Measurements from ENCODE around the gene TACR2. TPM values are rescaled to one million over a fixed set of nuclear protein-coding genes. Genes with fewer than 3 reads are reported as not detected.
A peak's percentile ranks its signal among the peaks of the same experiment; 100 is the strongest.

TACR2 gene
- total RNA-seq, 2 experiments from 2014 or later = not detected

- no peaks in the 10 kb centered on the region for H3K9me3 ChIP-seq (ENCODE audit: control insufficient read depth in 1 of 2, insufficient read depth in 1 of 2, low read length in 2 of 2)
- CTCF ChIA-PET = interaction anchor here (1.4 kb wide), 1 partner anchor 12 kb away, joined by 3 read pairs; no protein-coding TSS in a partner anchor
- peaks cover 28% of the 10 kb centered on the region for H3K4me1 Mint-ChIP-seq (ENCODE audit: low read depth)
- H3K36me3 Mint-ChIP-seq (ENCODE audit: low read depth) = peaks cover 92% of the 10 kb centered on the region
- H3K4me1 ChIP-seq (ENCODE audit: insufficient read depth, low read length) = peaks cover 4% of the 10 kb centered on the region
- POLR2A ChIA-PET = no interaction called here
- no peaks in the 10 kb centered on the region for H3K27me3 ChIP-seq (ENCODE audit: control insufficient read depth in 1 of 2, insufficient read depth in 2 of 2, low read length in 2 of 2)
- intact Hi-C loops (cut with DNase I, micrococcal nuclease) = no loop called here
- ATAC-seq (ENCODE audit: poor library complexity) = no peak
- H3K4me3 Mint-ChIP-seq = no peak overlapping the region
- H3K27me3 Mint-ChIP-seq = no peaks in the 10 kb centered on the region
- no peak overlapping the region for H3K4me3 ChIP-seq (ENCODE audit: low read length)
- no peak for TF ChIP-seq CTCF (IDR thresholded peaks at IDR 0.05)
- H3K27ac ChIP-seq (ENCODE audit: low read depth in 1 of 2, low read length in 2 of 2) = no peak overlapping the region
- H3K27ac Mint-ChIP-seq = no peak overlapping the region
- no peak for DNase-seq
- no peaks in the 10 kb centered on the region for H3K9me3 Mint-ChIP-seq
- peaks cover 94% of the 10 kb centered on the region for H3K36me3 ChIP-seq (ENCODE audit: insufficient read depth, low read length)
Measured at GRCh38 chr10:69376662-69377061, 40.1 kb downstream of the TACR2 start.

- no peaks in the 10 kb centered on the region for H3K27me3 Mint-ChIP-seq
- DNase-seq (no peak), ATAC-seq (ENCODE audit: poor library complexity) (no peak)
- intact Hi-C loops (cut with DNase I, micrococcal nuclease) = no loop called here
- CTCF ChIA-PET = no interaction called here
- H3K36me3 Mint-ChIP-seq (ENCODE audit: low read depth) = peaks cover 97% of the 10 kb centered on the region
- Histone ChIP-seq H3K36me3 (ENCODE audit: insufficient read depth, low read length) (peaks cover 96% of the 10 kb centered on the region), H3K27ac (ENCODE audit: low read depth in 1 of 2, low read length in 2 of 2) (peak overlapping the region in 1 of 2 donors; percentile 19), H3K27me3 (ENCODE audit: control insufficient read depth in 1 of 2, insufficient read depth in 2 of 2, low read length in 2 of 2) (no peaks in the 10 kb centered on the region), H3K4me1 (ENCODE audit: insufficient read depth, low read length) (peaks cover 4% of the 10 kb centered on the region), H3K9me3 (ENCODE audit: control insufficient read depth in 1 of 2, insufficient read depth in 1 of 2, low read length in 2 of 2) (no peaks in the 10 kb centered on the region), H3K4me3 (ENCODE audit: low read length) (no peak overlapping the region)
- peaks cover 33% of the 10 kb centered on the region for H3K4me1 Mint-ChIP-seq (ENCODE audit: low read depth)
- H3K4me3 Mint-ChIP-seq = no peak overlapping the region
- H3K9me3 Mint-ChIP-seq = no peaks in the 10 kb centered on the region
- TF ChIP-seq CTCF (IDR thresholded peaks at IDR 0.05) = no peak
- POLR2A ChIA-PET = interaction anchor here (0.6 kb wide), 1 partner anchor 20 kb away, joined by 3 read pairs; no protein-coding TSS in a partner anchor
- peak overlapping the region; percentile 81 for H3K27ac Mint-ChIP-seq
Measured at GRCh38 chr10:69375307-69376151, 41.2 kb downstream of the TACR2 start.

GRCh38 chr10:69374931-69375306, 41.8 kb downstream of the TACR2 start:
- Mint-ChIP-seq H3K27me3 (no peaks in the 10 kb centered on the region), H3K4me1 (ENCODE audit: low read depth) (peaks cover 33% of the 10 kb centered on the region), H3K27ac (peak overlapping the region; percentile 81), H3K36me3 (ENCODE audit: low read depth) (peaks cover 97% of the 10 kb centered on the region), H3K4me3 (no peak overlapping the region), H3K9me3 (no peaks in the 10 kb centered on the region)
- H3K4me3 ChIP-seq (ENCODE audit: low read length) = no peak overlapping the region
- ChIA-PET CTCF (no interaction called here), POLR2A (interaction anchor here (0.6 kb wide), 1 partner anchor 19 kb away, joined by 3 read pairs; no protein-coding TSS in a partner anchor)
- H3K36me3 ChIP-seq (ENCODE audit: insufficient read depth, low read length) = peaks cover 96% of the 10 kb centered on the region
- H3K27me3 ChIP-seq (ENCODE audit: control insufficient read depth in 1 of 2, insufficient read depth in 2 of 2, low read length in 2 of 2) = no peaks in the 10 kb centered on the region
- no peak for TF ChIP-seq CTCF (IDR thresholded peaks at IDR 0.05)
- ATAC-seq (ENCODE audit: poor library complexity) (no peak), DNase-seq (no peak)
- no peaks in the 10 kb centered on the region for H3K9me3 ChIP-seq (ENCODE audit: control insufficient read depth in 1 of 2, insufficient read depth in 1 of 2, low read length in 2 of 2)
- H3K4me1 ChIP-seq (ENCODE audit: insufficient read depth, low read length) = peaks cover 4% of the 10 kb centered on the region
- intact Hi-C loops (cut with DNase I, micrococcal nuclease) = no loop called here
- H3K27ac ChIP-seq (ENCODE audit: low read depth in 1 of 2, low read length in 2 of 2) = peak overlapping the region in 1 of 2 donors; percentile 19
